Natural killer cell (primary cell): ENCODE data around the gene C9orf85. TPM values are rescaled to one million over a fixed set of nuclear protein-coding genes. Genes with fewer than 3 reads are reported as not detected.

ENCODE experiments used
- ATAC-seq, 3 donors: fragments of 150-1000 bp in 2 of 3; fragments of 200-7000 bp in 1 of 3; cut with Tn5 transposase; 1 replicate in 1 of 3; 2 replicates in 2 of 3; pipeline ENCODE4 v1.10.0; 2021; ENCODE audit warnings: mild to moderate bottlenecking in 2 of 3, moderate library complexity in 2 of 3
- DNase-seq, 2 donors: peaks; one replicate each; pipeline versions ENCODE4 v3.0.0 to v3.0.0-alpha.2; 2013 to 2021; ENCODE audit warnings: mixed read lengths in 1 of 2
- H3K27ac ChIP-seq: one replicate; pipeline ENCODE4 v1.5.1; 2013; ENCODE audit warnings: mild to moderate bottlenecking, low read length
- H3K27me3 ChIP-seq: one replicate; pipeline ENCODE4 v1.6.1; 2013; ENCODE audit warnings: low read length; ENCODE audit not compliant: control insufficient read depth, insufficient read depth
- H3K36me3 ChIP-seq: one replicate; pipeline ENCODE4 v1.6.1; 2013; ENCODE audit warnings: low read length; ENCODE audit not compliant: control insufficient read depth, insufficient read depth
- H3K4me1 ChIP-seq: one replicate; pipeline ENCODE4 v1.6.1; 2013; ENCODE audit warnings: low read length; ENCODE audit not compliant: control insufficient read depth, insufficient read depth
- H3K4me3 ChIP-seq: one replicate; pipeline ENCODE4 v1.5.1; 2013; ENCODE audit warnings: low read length
- H3K9me3 ChIP-seq: one replicate; pipeline ENCODE4 v1.6.1; 2013; ENCODE audit warnings: low read length; ENCODE audit not compliant: control insufficient read depth, insufficient read depth
- H3K27ac Mint-ChIP-seq, 2 donors: one replicate each; pipeline ENCODE4 v1.8.0; 2022; ENCODE audit warnings: mild to moderate bottlenecking in 2 of 2, mixed read lengths in 2 of 2, moderate library complexity in 1 of 2
- H3K27me3 Mint-ChIP-seq, 2 donors: one replicate each; pipeline ENCODE4 v1.8.0; 2022; ENCODE audit warnings: low read depth in 2 of 2, mixed read lengths in 2 of 2
- H3K36me3 Mint-ChIP-seq: one replicate; pipeline ENCODE4 v1.8.0; 2022; ENCODE audit warnings: mixed read lengths
- H3K4me1 Mint-ChIP-seq, 2 donors: one replicate each; pipeline ENCODE4 v1.8.0; 2022; ENCODE audit warnings: mixed read lengths in 2 of 2
- H3K4me3 Mint-ChIP-seq: one replicate; pipeline ENCODE4 v1.8.0; 2022; ENCODE audit warnings: mild to moderate bottlenecking, moderate library complexity, mixed read lengths
- H3K9me3 Mint-ChIP-seq, 2 donors: one replicate each; pipeline ENCODE4 v1.8.0; 2022; ENCODE audit warnings: mixed read lengths in 2 of 2
- CTCF ChIP-seq: fragments of 200-600 bp; IDR thresholded peaks from one replicate; pipeline ENCODE4 v1.8.0; 2022; ENCODE audit warnings: antibody characterized with exemption
- WGBS: methylation state at CpG from one replicate; pipeline ENCODE4 v1.1.7; 2013; ENCODE audit warnings: missing lambda C conversion rate; ENCODE audit not compliant: insufficient coverage; 5-methylcytosine and 5-hydroxymethylcytosine counted together
- intact Hi-C: fragments of 100-400 bp; cut with micrococcal nuclease; formaldehyde crosslinking; loops from one replicate; pipeline ENCODE4 v1.14.2; 2022
- total RNA-seq, 4 donors: library from RNA; stranded (reverse); fragments of 120-200 nt in 1 of 4; gene quantifications; one replicate each; pipeline versions ENCODE4 v1.2.3 to v1.2.4, GENCODE V29; 2013 to 2022

Gene C9orf85, protein sequence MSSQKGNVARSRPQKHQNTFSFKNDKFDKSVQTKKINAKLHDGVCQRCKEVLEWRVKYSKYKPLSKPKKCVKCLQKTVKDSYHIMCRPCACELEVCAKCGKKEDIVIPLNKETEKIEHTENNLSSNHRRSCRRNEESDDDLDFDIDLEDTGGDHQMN
- total RNA-seq: 10 to 100 TPM in 1 of 3 donors, 1 to 10 TPM in 2; 5.6 to 11.1 (median 9.2) TPM
- total RNA-seq (2013): 19.0 TPM

GRCh38 chr9:71911061-71911907 lies at the start of gene C9orf85, which contains the start of gene ABHD17B:
TSS of gene C9orf85 (plus strand) at chr9:71911639. CDS start at chr9:71911735, 96 bp downstream.
TSS of gene ABHD17B (minus strand) at chr9:71911193. CDS start at chr9:71875080, 36,113 bp downstream.
- under 1% methylated on average over 45 of the region's 45 CpGs for WGBS
- Mint-ChIP-seq H3K4me1 (peaks cover 61 to 70% of the 10 kb centered on the region in 2 donors), H3K27me3 (no peaks in the 10 kb centered on the region), H3K9me3 (no peaks in the 10 kb centered on the region), H3K27ac (peak within 1 kb of the TSS; percentile 97), H3K4me3 (peak within 1 kb of the TSS; percentile 100), H3K36me3 (no peaks in the 10 kb centered on the region)
- Histone ChIP-seq H3K4me1 (peaks cover 12% of the 10 kb centered on the region), H3K27ac (peak within 1 kb of the TSS; percentile 80), H3K4me3 (peak within 1 kb of the TSS; percentile 62), H3K36me3 (no peaks in the 10 kb centered on the region), H3K27me3 (no peaks in the 10 kb centered on the region), H3K9me3 (no peaks in the 10 kb centered on the region)
- DNase-seq (peak; percentile 94 to 98), ATAC-seq (peak; percentile 90 to 98 (median 91))
- intact Hi-C loops: loop anchor here (2.0 to 5.0 kb wide), 4 partner anchors 14 to 451 kb away; no protein-coding TSS in a partner anchor
- no peak for TF ChIP-seq CTCF

DNA sequence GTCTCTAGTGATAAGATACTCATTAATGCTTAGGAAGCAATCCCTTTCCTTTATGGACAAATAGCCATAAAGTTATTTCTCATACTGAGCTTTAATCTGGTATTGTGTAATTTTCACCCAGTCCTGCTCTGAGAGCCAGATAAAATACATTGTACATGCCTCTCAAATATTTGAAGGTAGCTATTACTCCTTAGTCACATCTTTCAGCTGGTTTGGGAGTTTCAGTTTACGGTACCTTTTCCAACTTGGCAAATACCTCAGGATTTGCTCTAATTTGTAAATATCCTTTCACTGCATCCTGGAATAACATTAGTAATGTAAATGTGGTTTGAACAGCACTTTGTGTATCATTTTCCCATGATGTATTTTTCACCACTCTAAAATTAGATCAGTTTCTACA lies 47.8 kb upstream of the C9orf85 start:
- Mint-ChIP-seq H3K4me3 (no peak overlapping the region), H3K27ac (no peak overlapping the region), H3K4me1 (peaks cover 3 to 8% of the 10 kb centered on the region in 2 donors), H3K9me3 (peaks cover 0 to 3% of the 10 kb centered on the region in 2 donors), H3K36me3 (peaks cover 15% of the 10 kb centered on the region), H3K27me3 (no peaks in the 10 kb centered on the region)
- ATAC-seq (no peak), DNase-seq (no peak)
- TF ChIP-seq CTCF: no peak
- no peaks in the 10 kb centered on the region for H3K4me1 ChIP-seq
- no peaks in the 10 kb centered on the region for H3K27me3 ChIP-seq
- intact Hi-C loops: loop anchor here (5.0 kb wide), 1 partner anchor 49 kb away; the partner anchor contains the start of genes ABHD17B and C9orf85
- no peak overlapping the region for H3K27ac ChIP-seq
- peaks cover 15% of the 10 kb centered on the region for H3K36me3 ChIP-seq
- H3K4me3 ChIP-seq: no peak overlapping the region
- 100% methylated on average over 1 of the region's 1 CpG for WGBS
- H3K9me3 ChIP-seq: peaks cover 7% of the 10 kb centered on the region

GRCh38 chr9:71875345-71875744 lies 36.1 kb upstream of the C9orf85 start:
- Mint-ChIP-seq H3K27me3 (no peaks in the 10 kb centered on the region), H3K9me3 (peaks cover 6 to 8% of the 10 kb centered on the region in 2 donors), H3K4me1 (peaks cover 35 to 41% of the 10 kb centered on the region in 2 donors), H3K27ac (no peak overlapping the region), H3K36me3 (peaks cover 20% of the 10 kb centered on the region), H3K4me3 (no peak overlapping the region)
- DNase-seq: no peak
- no peak overlapping the region for H3K27ac ChIP-seq
- peaks cover 4% of the 10 kb centered on the region for H3K36me3 ChIP-seq
- intact Hi-C loops: no loop called here
- H3K4me1 ChIP-seq: no peaks in the 10 kb centered on the region
- 100% methylated on average over 6 of the region's 6 CpGs for WGBS
- peaks cover 12% of the 10 kb centered on the region for H3K9me3 ChIP-seq
- no peak overlapping the region for H3K4me3 ChIP-seq
- no peaks in the 10 kb centered on the region for H3K27me3 ChIP-seq
- no peak for TF ChIP-seq CTCF
- ATAC-seq: no peak
